Heart right ventricle (tissue), 16 donors: ENCODE results near the gene IL36A. TPM values are rescaled to one million over a fixed set of nuclear protein-coding genes. Genes with fewer than 3 reads are reported as not detected.

ENCODE experiments used
- ATAC-seq, 8 donors: fragments of 200-7000 bp; cut with Tn5 transposase; one replicate each; pipeline ENCODE4 v1.9.1; 2020; ENCODE audit warnings: mild to moderate bottlenecking in 8 of 8, moderate library complexity in 8 of 8, moderate number of reproducible peaks in 1 of 8
- DNase-seq, 2 donors: peaks; one replicate each; pipeline ENCODE4 v3.0.0-alpha.2; 2020
- H3K27ac ChIP-seq, 10 donors: fragments of 200-600 bp; sonication (generic) in 2 of 10; one replicate each; pipeline versions ENCODE4 v1.5.0 to v1.8.0; 2020 to 2022; ENCODE audit warnings: mild to moderate bottlenecking in 3 of 10
- H3K27me3 ChIP-seq, 7 donors: fragments of 200-600 bp; one replicate each; pipeline ENCODE4 v1.8.0; 2021 to 2022; ENCODE audit warnings: mild to moderate bottlenecking in 2 of 7
- H3K36me3 ChIP-seq, 9 donors: fragments of 200-600 bp; sonication (generic) in 1 of 9; one replicate each; pipeline versions ENCODE4 v1.5.0 to v1.8.0; 2020 to 2022; ENCODE audit warnings: mild to moderate bottlenecking in 2 of 9
- H3K4me1 ChIP-seq, 9 donors: fragments of 200-600 bp; sonication (generic) in 1 of 9; one replicate each; pipeline versions ENCODE4 v1.5.0 to v1.8.0; 2020 to 2022; ENCODE audit warnings: mild to moderate bottlenecking in 4 of 9
- H3K4me3 ChIP-seq, 10 donors: fragments of 200-600 bp; sonication (generic) in 2 of 10; one replicate each; pipeline versions ENCODE4 v1.5.0 to v1.8.0; 2020 to 2022; ENCODE audit warnings: mild to moderate bottlenecking in 7 of 10, moderate library complexity in 2 of 10
- H3K9me3 ChIP-seq, 11 donors: fragments of 200-600 bp in 10 of 11; sonication (generic) in 2 of 11; one replicate each; pipeline versions ENCODE4 v1.5.0 to v1.8.0; 2013 to 2022; ENCODE audit warnings: mild to moderate bottlenecking in 2 of 11, control low read depth in 1 of 11, moderate library complexity in 1 of 11
- CTCF ChIP-seq, 9 donors: fragments of 200-600 bp; sonication (generic) in 2 of 9; IDR thresholded peaks; one replicate each; pipeline versions ENCODE4 v1.5.0 to v1.8.0; 2021 to 2022; ENCODE audit warnings: antibody characterized with exemption in 9 of 9, mild to moderate bottlenecking in 5 of 9, moderate library complexity in 1 of 9
- WGBS, 2 donors: extraction: QIAGEN DNeasy Blood & Tissue Kit; methylation state at CpG; one replicate each; pipeline ENCODE4 v1.1.7; 2013; ENCODE audit warnings: inconsistent platforms in 1 of 2; 5-methylcytosine and 5-hydroxymethylcytosine counted together
- intact Hi-C, 10 donors: fragments of 100-400 bp; cut with DNase I; formaldehyde crosslinking; loops; one replicate each; pipeline versions ENCODE4 v1.11.1 to v1.14.2; 2022
- polyA plus RNA-seq, 2 donors: library from polyadenylated mRNA; stranded (reverse); fragments of 200-250 nt; gene quantifications; one replicate each; pipeline ENCODE4 v1.2.3, GENCODE V29; 2013
- total RNA-seq, 10 donors: library from RNA; stranded (reverse); fragmentation: NEBNext Ultra II Directional in 3 of 10; extraction: Animal tissue kit (Norgen Biotek cat#: 25700) in 3 of 10; gene quantifications; one replicate each; pipeline versions ENCODE4 v1.2.1 to v1.2.4, GENCODE V29; 2021 to 2023
- donor health status: Arrhythmogenic right ventricular cardiomyopathy.
- donor health status: ischemic (EF 13 %, LVEDD 7.1; RV severe dilation, severe dysfunction).
- donor health status: healthy with polysubstance abuse.
- donor health status: DM: no; HTN: yes; CAD: no.
- donor health status: DM: no; HTN: no; CAD: no.
- donor health status: ischemic (EF 25% LVEDD 6.9; RV normal size, moderate dysfunction).
- donor health status: ischemic (EF 25% LVEDD 5.7; RV mildly dilated, moderate dysfunction).
- donor health status: healthy.
- donor health status: DM: yes; HTN: yes; CAD: no.
- donor health status: Ischemic cardiomyopathy.
- donor health status: ischemic (EF 35%, LVEDD 5.7; RV mildly dilated, moderate dysfunction).
- donor health status: nonischemic (EF 11% LVEDD 7.7; RV severe dilation, severe dysfunction).
- donor health status: DM: yes; HTN: yes; CAD: no.
- donor health status: PGD.
- donor health status: ischemic (EF 29% LVEDD 5.4; RV normal size, mild dysfunction).
- donor health status: nonischemic (EF 23%, LVEDD 6.1; RV moderate dilation, normal function).

IL36A gene
- total and polyA plus RNA-seq, 12 donors: not detected

- DNase-seq (no peak), ATAC-seq (no peak)
- no peaks in the 10 kb centered on the region for H3K9me3 ChIP-seq
- H3K4me1 ChIP-seq: no peaks in the 10 kb centered on the region
- peaks cover 0 to 20% (median 13%) of the 10 kb centered on the region in 7 donors for H3K27me3 ChIP-seq
- intact Hi-C loops: no loop called here
- no peak overlapping the region for H3K4me3 ChIP-seq
- WGBS, 2 donors: 61 to 76% methylated on average over 2 of the region's 2 CpGs
- no peak for TF ChIP-seq CTCF (IDR thresholded peaks at IDR 0.05)
- no peak overlapping the region for H3K27ac ChIP-seq
- H3K36me3 ChIP-seq: no peaks in the 10 kb centered on the region
These were observed 44.9 kb upstream of the IL36A start for GRCh38 chr2:112960230-112960825.

GRCh38 chr2:112962308-112963175 lies 42.7 kb upstream of the IL36A start:
- Histone ChIP-seq H3K4me3 (no peak overlapping the region), H3K27me3 (peaks cover 0 to 16% (median 7%) of the 10 kb centered on the region in 7 donors), H3K36me3 (no peaks in the 10 kb centered on the region), H3K4me1 (no peaks in the 10 kb centered on the region), H3K9me3 (no peaks in the 10 kb centered on the region), H3K27ac (no peak overlapping the region)
- intact Hi-C loops: no loop called here
- no peak for ATAC-seq
- DNase-seq: no peak
- 82 to 89% methylated on average over 3 of the region's 3 CpGs for WGBS, 2 donors
- no peak for TF ChIP-seq CTCF (IDR thresholded peaks at IDR 0.05)

DNA sequence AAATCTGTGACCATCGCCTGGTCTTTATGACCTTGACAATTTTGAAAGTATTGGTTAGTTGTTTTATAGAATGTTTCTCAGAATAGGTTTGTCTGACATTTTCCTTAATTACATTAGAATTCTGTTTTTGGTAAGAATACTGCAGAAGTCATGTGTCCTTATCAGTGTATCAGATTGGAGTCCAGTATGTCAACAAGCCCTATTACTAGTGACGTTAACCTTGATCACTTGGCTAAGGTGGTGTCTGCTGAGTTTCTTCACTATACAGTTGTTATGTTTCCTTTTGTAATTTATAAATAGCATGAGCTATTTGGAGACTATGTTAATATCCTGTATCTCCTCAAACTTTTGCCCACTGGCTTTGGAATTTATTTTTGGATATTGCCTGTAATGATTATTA lies 38.2 kb upstream of the IL36A start:
- no peak for TF ChIP-seq CTCF (IDR thresholded peaks at IDR 0.05)
- DNase-seq: no peak
- H3K9me3 ChIP-seq: no peaks in the 10 kb centered on the region
- ATAC-seq: no peak
- H3K27ac ChIP-seq: no peak overlapping the region
- intact Hi-C loops: no loop called here
- H3K36me3 ChIP-seq: no peaks in the 10 kb centered on the region
- H3K4me1 ChIP-seq: no peaks in the 10 kb centered on the region
- 56 to 60% methylated on average over 2 of the region's 2 CpGs for WGBS, 2 donors
- no peak overlapping the region for H3K4me3 ChIP-seq
- H3K27me3 ChIP-seq: peaks cover 0 to 11% (median 0%) of the 10 kb centered on the region in 7 donors

DNA sequence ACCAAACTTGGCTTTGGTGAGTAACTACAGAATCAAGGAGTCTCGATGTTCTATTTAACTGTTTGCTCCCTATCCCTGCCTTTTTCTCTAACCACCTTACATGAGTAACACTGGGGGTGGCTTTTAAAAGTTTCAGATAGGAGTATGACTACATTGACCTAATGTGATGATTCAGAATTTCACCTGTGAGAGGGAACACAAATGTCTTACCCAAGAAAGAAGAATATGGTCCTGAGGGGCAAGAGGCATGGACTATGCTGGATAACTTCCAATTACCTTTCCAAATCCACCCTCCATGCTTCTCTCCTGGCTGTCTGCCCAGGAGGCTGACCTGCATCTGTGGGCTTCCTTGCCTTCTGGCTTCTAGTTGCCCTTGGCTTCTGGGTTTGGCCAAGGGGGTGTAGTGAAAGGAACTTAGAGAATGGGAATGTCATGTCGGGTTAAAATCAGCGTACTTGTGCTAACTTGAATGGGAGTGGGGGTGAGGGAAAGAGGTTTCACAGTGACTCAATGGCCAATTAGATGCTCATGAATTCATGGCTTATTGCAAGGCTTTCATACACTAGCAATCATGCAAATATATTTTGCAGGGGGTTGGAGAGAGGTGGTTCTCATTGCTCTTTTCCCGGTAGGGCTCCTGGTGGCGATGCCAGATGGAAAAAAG lies 32.7 kb upstream of the IL36A start:
- no peaks in the 10 kb centered on the region for H3K36me3 ChIP-seq
- H3K9me3 ChIP-seq: no peaks in the 10 kb centered on the region
- no peak overlapping the region for H3K4me3 ChIP-seq
- intact Hi-C loops: no loop called here
- H3K4me1 ChIP-seq: no peaks in the 10 kb centered on the region
- H3K27ac ChIP-seq: no peak overlapping the region
- WGBS, 2 donors: 94 to 95% methylated on average over 5 of the region's 5 CpGs
- ATAC-seq (no peak), DNase-seq (no peak)
- no peak for TF ChIP-seq CTCF (IDR thresholded peaks at IDR 0.05)
- peaks cover 0 to 18% (median 13%) of the 10 kb centered on the region in 7 donors for H3K27me3 ChIP-seq
